Measurements from ENCODE around the gene SRP9. TPM values are rescaled to one million over a fixed set of nuclear protein-coding genes. Genes with fewer than 3 reads are reported as not detected.
A peak's percentile ranks its signal among the peaks of the same experiment; 100 is the strongest.

SRP9 gene
- total and polyA plus RNA-seq, 8 donors, result 195 to 428 (median 382) TPM

- DNase-seq (peak in 3 of 4 donors; percentile 45 to 91 (median 85)), ATAC-seq (peak; percentile 84)
- intact Hi-C loops (cut with DNase I), result no loop called here
- Histone ChIP-seq H3K36me3 (no peaks in the 10 kb centered on the region), H3K27ac (peak overlapping the region; percentile 21 to 73), H3K9me3 (no peaks in the 10 kb centered on the region), H3K4me1 (peaks cover 16 to 22% of the 10 kb centered on the region in 2 donors), H3K27me3 (no peaks in the 10 kb centered on the region), H3K4me3 (no peak overlapping the region)
- TF ChIP-seq, protein P1, sequence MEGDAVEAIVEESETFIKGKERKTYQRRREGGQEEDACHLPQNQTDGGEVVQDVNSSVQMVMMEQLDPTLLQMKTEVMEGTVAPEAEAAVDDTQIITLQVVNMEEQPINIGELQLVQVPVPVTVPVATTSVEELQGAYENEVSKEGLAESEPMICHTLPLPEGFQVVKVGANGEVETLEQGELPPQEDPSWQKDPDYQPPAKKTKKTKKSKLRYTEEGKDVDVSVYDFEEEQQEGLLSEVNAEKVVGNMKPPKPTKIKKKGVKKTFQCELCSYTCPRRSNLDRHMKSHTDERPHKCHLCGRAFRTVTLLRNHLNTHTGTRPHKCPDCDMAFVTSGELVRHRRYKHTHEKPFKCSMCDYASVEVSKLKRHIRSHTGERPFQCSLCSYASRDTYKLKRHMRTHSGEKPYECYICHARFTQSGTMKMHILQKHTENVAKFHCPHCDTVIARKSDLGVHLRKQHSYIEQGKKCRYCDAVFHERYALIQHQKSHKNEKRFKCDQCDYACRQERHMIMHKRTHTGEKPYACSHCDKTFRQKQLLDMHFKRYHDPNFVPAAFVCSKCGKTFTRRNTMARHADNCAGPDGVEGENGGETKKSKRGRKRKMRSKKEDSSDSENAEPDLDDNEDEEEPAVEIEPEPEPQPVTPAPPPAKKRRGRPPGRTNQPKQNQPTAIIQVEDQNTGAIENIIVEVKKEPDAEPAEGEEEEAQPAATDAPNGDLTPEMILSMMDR (IDR thresholded peaks at IDR 0.05), result no peak
These were observed 42.1 kb upstream of the SRP9 start for GRCh38 chr1:225735252-225736149.

DNA sequence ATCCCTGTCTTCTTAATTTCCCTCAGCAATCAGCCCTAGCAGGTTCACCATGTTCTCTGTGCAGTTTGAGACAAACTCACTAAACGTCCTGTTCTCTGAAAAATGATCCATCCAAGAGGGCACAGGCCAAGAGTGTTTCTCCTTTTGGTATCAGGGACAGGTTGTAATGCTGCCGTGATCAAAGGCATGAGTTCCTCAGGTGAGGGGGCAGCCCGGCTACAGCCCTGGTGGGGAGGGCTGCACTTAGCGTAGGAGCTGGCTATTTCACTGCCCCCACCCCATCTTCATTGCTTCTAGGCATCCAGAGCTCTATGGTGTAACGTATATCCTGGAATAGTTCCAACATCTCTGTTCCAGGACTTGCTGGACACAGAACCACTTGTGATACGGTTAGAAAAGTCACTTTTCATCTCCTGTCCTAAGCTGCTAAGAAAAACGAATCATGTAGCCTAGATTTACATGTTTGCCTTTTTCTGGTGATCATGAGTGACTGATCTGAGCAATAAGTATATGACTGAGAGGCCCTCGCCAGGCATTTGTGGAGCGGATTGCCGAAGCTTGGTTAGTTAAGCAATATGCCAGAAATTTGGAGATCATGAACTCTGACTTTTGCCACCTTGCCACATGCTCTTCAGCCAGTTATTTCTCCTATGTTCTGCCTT lies 41.1 kb upstream of the SRP9 start:
- TF ChIP-seq, protein P1 (IDR thresholded peaks at IDR 0.05), result no peak
- intact Hi-C loops (cut with DNase I), result no loop called here
- Histone ChIP-seq H3K9me3 (no peaks in the 10 kb centered on the region), H3K4me1 (peaks cover 16 to 22% of the 10 kb centered on the region in 2 donors), H3K27ac (peak overlapping the region; percentile 9 to 73), H3K4me3 (no peak overlapping the region), H3K27me3 (no peaks in the 10 kb centered on the region), H3K36me3 (no peaks in the 10 kb centered on the region)
- ATAC-seq, result peak; percentile 8
- peak in 1 of 4 donors; percentile 37 for DNase-seq

- ATAC-seq (peak; percentile 11), DNase-seq (no peak)
- no peak overlapping the region for H3K27ac ChIP-seq
- H3K4me3 ChIP-seq, result no peak overlapping the region
- H3K9me3 ChIP-seq, result no peaks in the 10 kb centered on the region
- H3K4me1 ChIP-seq, result peaks cover 16 to 22% of the 10 kb centered on the region in 2 donors
- H3K36me3 ChIP-seq, result no peaks in the 10 kb centered on the region
- intact Hi-C loops (cut with DNase I), result no loop called here
- no peaks in the 10 kb centered on the region for H3K27me3 ChIP-seq
- TF ChIP-seq, protein P1 (IDR thresholded peaks at IDR 0.05), result no peak
These were observed 40.5 kb upstream of the SRP9 start for GRCh38 chr1:225737161-225737560.

GRCh38 chr1:225737866-225738265 lies 39.8 kb upstream of the SRP9 start:
- no peaks in the 10 kb centered on the region for H3K27me3 ChIP-seq
- DNase-seq (no peak), ATAC-seq (no peak)
- H3K36me3 ChIP-seq, result no peaks in the 10 kb centered on the region
- H3K4me1 ChIP-seq, result peaks cover 16 to 22% of the 10 kb centered on the region in 2 donors
- H3K4me3 ChIP-seq, result no peak overlapping the region
- intact Hi-C loops (cut with DNase I), result no loop called here
- TF ChIP-seq, protein P1 (IDR thresholded peaks at IDR 0.05), result no peak
- H3K27ac ChIP-seq, result no peak overlapping the region
- no peaks in the 10 kb centered on the region for H3K9me3 ChIP-seq

DNA sequence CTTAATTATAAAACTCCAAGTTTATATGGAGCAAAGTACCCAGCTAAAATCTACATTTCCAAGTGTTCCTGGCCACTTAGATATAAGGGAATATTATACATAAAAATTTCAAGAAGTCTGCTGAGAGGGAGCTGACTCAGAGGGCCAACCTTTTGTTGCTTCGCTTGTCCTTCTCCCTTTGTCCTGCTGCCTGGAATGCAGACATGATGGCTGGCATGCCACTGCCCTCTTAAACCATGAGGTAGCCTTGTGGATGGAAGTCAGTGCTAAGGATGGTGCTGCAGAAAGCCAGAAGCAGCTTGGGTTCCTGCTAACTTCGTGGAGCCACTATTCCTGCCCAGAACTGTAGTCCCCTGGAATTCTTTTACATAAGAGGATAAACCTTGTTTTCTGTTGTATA lies 38.9 kb upstream of the SRP9 start:
- no peak overlapping the region for H3K4me3 ChIP-seq
- ATAC-seq (no peak), DNase-seq (no peak)
- intact Hi-C loops (cut with DNase I), result no loop called here
- TF ChIP-seq, protein P1 (IDR thresholded peaks at IDR 0.05), result no peak
- no peaks in the 10 kb centered on the region for H3K27me3 ChIP-seq
- H3K9me3 ChIP-seq, result no peaks in the 10 kb centered on the region
- H3K27ac ChIP-seq, result no peak overlapping the region
- peaks cover 16 to 22% of the 10 kb centered on the region in 2 donors for H3K4me1 ChIP-seq
- no peaks in the 10 kb centered on the region for H3K36me3 ChIP-seq

Measured in left lung (tissue), 10 donors.